KOPT-K1 (cell line): ENCODE data around the gene TEDC2.
"Not testable (repeated sequence)": the region's sequence is repeated elsewhere in the genome, so short reads cannot be mapped to it uniquely, and the experiment has no call there.

Source experiments
- H3K27ac ChIP-seq: fragments of 200-600 bp; sonication (generic); 2 replicates; pipeline ENCODE4 v1.5.1; 2016; ENCODE audit warnings: antibody characterized with exemption, mild to moderate bottlenecking, low read depth, low read length; ENCODE audit not compliant: poor library complexity, severe bottlenecking
- H3K36me3 ChIP-seq: fragments of 200-600 bp; sonication (generic); 2 replicates; pipeline ENCODE4 v1.5.1; 2017; ENCODE audit warnings: antibody characterized with exemption, mild to moderate bottlenecking, low read length, moderate library complexity; ENCODE audit not compliant: insufficient read depth
- H3K9me3 ChIP-seq: fragments of 200-600 bp; sonication (generic); 2 replicates; pipeline ENCODE4 v1.5.1; 2017; ENCODE audit warnings: antibody characterized with exemption, low read length, mild to moderate bottlenecking; ENCODE audit not compliant: insufficient read depth, poor library complexity, severe bottlenecking

TEDC2 gene

DNA sequence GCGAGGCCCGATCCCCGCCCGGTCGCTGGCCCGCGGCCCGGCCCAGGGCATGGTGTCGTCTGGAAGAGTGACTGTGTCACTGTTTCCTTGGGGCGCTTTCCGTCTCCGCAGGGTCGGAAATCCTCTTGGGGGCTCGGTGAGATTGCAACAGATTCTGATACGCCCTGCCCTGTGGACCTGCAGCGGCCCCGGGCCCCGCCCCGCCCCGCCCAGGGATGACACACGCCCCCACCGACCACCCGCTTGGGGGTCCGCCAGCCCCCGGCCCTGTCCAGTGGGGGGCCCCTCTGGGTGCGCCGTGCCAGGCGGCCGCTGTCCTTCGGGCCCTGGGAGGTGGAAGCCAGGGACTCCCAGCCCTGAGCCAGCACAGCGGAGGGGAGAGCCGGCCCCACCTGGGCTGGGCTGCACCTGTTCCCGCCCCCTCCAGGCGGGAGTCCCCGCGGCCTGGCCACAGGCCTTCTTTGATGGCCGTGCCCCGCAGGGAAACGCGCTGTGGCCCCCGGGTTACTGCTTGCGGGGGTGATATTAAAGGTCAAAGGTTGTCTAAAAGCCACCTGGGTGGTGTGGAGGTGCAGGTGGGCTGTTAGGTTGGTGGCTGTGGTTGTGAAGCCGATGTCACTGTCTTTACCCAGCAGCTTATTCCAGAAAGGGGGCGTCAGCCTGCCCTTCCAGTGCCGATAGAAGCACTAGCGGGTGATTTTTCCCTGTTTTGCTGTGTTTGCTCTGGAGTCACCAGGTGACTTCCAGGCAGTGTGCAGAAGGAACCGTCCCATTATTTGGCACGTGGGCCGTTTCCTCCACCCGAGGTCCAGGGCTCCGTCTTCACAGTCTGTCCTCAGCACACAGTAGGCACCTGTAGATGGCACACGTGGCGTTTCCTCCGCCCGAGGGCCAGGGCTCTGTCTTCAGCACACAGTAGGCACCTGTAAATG is 15.8 kb downstream of the TEDC2 start:
- Histone ChIP-seq H3K27ac (peak overlapping the region; percentile 62), H3K9me3 (no peaks in the 10 kb centered on the region), H3K36me3 (no peaks in the 10 kb centered on the region)

DNA sequence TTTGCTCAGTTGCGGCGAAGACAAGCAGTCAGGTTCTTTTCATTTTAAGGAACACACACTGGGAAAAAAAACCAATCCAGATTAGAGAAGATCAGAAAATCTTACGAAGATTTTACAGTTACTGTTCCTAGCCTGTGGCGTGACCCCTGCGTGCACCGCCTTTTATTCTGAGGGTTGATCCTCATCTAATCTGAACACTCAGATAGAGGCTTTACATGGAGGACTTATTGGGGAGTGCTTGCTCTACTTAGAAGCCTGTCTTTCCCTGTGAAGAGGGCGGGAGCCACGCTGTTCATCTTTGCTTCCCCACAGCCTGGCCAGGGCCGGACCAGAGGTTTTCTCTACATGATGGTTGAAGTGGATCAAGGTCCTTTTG is 16.4 kb downstream of the TEDC2 start:
- H3K27ac ChIP-seq: no peak overlapping the region
- no peaks in the 10 kb centered on the region for H3K36me3 ChIP-seq

GRCh38 chr16:2476741-2477140 is 16.8 kb downstream of the TEDC2 start:
- no peaks in the 10 kb centered on the region for H3K36me3 ChIP-seq
- no peak overlapping the region for H3K27ac ChIP-seq
- H3K9me3 ChIP-seq: no peaks in the 10 kb centered on the region

More for the DNA sequence above, 16.4 kb downstream of the TEDC2 start:
- no peaks in the 10 kb centered on the region for H3K9me3 ChIP-seq

GRCh38 chr16:2477327-2477726 is 17.4 kb downstream of the TEDC2 start:
- Histone ChIP-seq H3K27ac (no peak overlapping the region), H3K9me3 (no peaks in the 10 kb centered on the region), H3K36me3 (no peaks in the 10 kb centered on the region)

GRCh38 chr16:2478279-2478678 is 18.4 kb downstream of the TEDC2 start:
- no peaks in the 10 kb centered on the region for H3K36me3 ChIP-seq
- no peak overlapping the region for H3K27ac ChIP-seq
- H3K9me3 ChIP-seq: no peaks in the 10 kb centered on the region

GRCh38 chr16:2479996-2480395 is 20.1 kb downstream of the TEDC2 start:
- H3K9me3 ChIP-seq, H3K27ac ChIP-seq, H3K36me3 ChIP-seq: not testable (repeated sequence)

DNA sequence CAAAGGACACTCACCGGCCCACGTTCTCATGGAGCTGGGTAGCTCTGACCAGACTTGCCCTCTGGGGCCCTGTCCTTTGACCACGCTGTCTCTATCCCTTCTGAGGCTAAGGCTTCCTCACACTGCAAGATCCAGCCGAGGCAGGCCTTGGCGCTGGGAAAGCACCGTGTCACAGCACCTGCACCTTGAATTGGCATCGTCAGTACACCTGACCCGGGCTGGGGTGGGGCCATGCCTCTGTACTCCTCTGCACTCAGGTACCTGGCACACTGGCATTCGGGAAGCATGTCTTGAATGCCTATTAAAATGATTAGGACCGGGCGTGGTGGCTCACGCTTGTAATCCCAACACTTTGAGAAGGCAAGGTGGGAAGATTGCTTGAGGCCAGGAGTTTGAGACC is 21.0 kb downstream of the TEDC2 start:
- H3K9me3 ChIP-seq: no peaks in the 10 kb centered on the region
- H3K27ac ChIP-seq: no peak overlapping the region
- no peaks in the 10 kb centered on the region for H3K36me3 ChIP-seq

DNA sequence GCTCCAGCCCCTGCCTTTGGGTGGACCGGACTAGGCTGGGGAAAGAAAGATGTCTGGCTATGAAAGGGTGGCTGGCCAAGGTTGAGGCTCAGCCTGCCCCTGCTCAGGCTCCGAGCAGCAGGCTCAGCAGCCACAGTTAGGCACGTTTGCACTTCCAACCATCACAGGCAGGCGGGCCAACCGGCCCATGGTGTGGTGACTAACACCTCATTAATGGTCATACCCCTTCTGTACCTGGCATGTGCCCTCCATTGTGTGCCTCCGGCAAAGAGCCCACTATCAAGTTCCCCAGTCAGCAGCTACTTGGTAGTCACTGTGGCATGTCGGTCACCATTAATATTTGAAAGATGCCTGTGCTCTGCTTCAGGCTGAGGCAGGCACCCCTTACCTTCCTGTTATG is 21.8 kb downstream of the TEDC2 start:
- H3K27ac ChIP-seq: no peak overlapping the region
- H3K36me3 ChIP-seq: no peaks in the 10 kb centered on the region
- H3K9me3 ChIP-seq: no peaks in the 10 kb centered on the region

- Histone ChIP-seq H3K36me3 (no peaks in the 10 kb centered on the region), H3K27ac (no peak overlapping the region), H3K9me3 (no peaks in the 10 kb centered on the region)
Measured at GRCh38 chr16:2482249-2482648, 22.3 kb downstream of the TEDC2 start.

- Histone ChIP-seq H3K27ac (no peak overlapping the region), H3K36me3 (no peaks in the 10 kb centered on the region), H3K9me3 (no peaks in the 10 kb centered on the region)
Measured at GRCh38 chr16:2482708-2483534, 23.0 kb downstream of the TEDC2 start.

GRCh38 chr16:2483939-2484897 is 24.3 kb downstream of the TEDC2 start:
- H3K9me3 ChIP-seq: no peaks in the 10 kb centered on the region
- no peaks in the 10 kb centered on the region for H3K36me3 ChIP-seq
- no peak overlapping the region for H3K27ac ChIP-seq

DNA sequence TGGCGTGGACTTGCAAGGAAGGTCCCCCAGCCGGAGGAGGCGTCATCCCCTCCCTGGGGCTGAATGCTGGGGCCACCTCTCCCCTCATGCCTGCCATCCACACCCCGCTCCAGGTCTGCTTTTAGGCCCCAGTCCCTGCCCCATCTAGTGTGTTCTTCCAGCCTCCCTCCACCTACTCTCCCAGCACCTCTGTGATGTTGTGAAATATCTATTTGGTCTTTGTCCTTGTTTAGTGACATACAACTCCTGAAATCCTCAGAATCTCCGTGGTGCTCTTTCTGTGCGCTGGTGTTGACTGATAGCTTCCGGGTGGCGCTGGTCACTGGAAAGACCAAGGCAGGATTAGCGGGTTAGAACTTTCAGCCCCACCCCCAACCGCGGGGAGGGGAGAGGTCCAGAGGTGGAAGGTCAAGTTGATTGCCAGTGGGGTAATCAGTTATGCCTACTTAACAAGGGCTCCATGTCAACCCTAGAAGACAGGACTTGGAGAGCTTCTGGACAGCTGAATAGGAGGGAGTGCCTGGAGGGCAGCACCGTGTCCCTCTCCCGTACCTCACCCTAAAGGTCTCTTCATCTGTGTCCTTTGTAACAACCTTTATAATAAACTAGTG is 25.1 kb downstream of the TEDC2 start:
- H3K9me3 ChIP-seq: no peaks in the 10 kb centered on the region
- H3K27ac ChIP-seq: no peak overlapping the region
- H3K36me3 ChIP-seq: no peaks in the 10 kb centered on the region

GRCh38 chr16:2485811-2486507 is 26.1 kb downstream of the TEDC2 start:
- H3K9me3 ChIP-seq: no peaks in the 10 kb centered on the region
- H3K27ac ChIP-seq: no peak overlapping the region
- no peaks in the 10 kb centered on the region for H3K36me3 ChIP-seq
